Suppressor macrophage treated with lipopolysaccharide for 1 hour (primary cell): ENCODE results near the gene KIF6.

Source experiments
- DNase-seq, 3 donors: peaks; one replicate each; pipeline ENCODE4 v3.0.0-alpha.2; 2020 to 2022

The KIF6 gene

GRCh38 chr6:39303425-39304153, 421.6 kb downstream of the KIF6 start:
- no peak for DNase-seq

- DNase-seq = peak; percentile 87 to 92 (median 92)
Observed at GRCh38 chr6:39302669-39303424, 422.4 kb downstream of the KIF6 start.

- DNase-seq = no peak
Observed at GRCh38 chr6:39302011-39302410, 423.2 kb downstream of the KIF6 start.

- DNase-seq = no peak
Observed at GRCh38 chr6:39301606-39302005, 423.6 kb downstream of the KIF6 start.

- DNase-seq = peak; percentile 51 to 67 (median 51)
Observed at GRCh38 chr6:39300739-39301138, 424.5 kb downstream of the KIF6 start.

- no peak for DNase-seq
Observed at GRCh38 chr6:39298061-39298460, 427.1 kb downstream of the KIF6 start.

- peak in 2 of 3 donors; percentile 17 to 31 for DNase-seq
Observed at GRCh38 chr6:39296745-39297640, 428.2 kb downstream of the KIF6 start.

- DNase-seq = no peak
Observed at GRCh38 chr6:39295611-39296011, 429.6 kb downstream of the KIF6 start.

GRCh38 chr6:39294899-39295298, 430.3 kb downstream of the KIF6 start:
- no peak for DNase-seq

- peak; percentile 40 to 55 (median 51) for DNase-seq
Observed at GRCh38 chr6:39294133-39294532, 431.1 kb downstream of the KIF6 start.

- DNase-seq = no peak
Observed at GRCh38 chr6:39292637-39293036, 432.6 kb downstream of the KIF6 start.

GRCh38 chr6:39289490-39289889, 435.7 kb downstream of the KIF6 start:
- DNase-seq = peak; percentile 65 to 91 (median 85)

GRCh38 chr6:39287601-39288000, 437.6 kb downstream of the KIF6 start:
- no peak for DNase-seq

GRCh38 chr6:39286596-39286995, 438.6 kb downstream of the KIF6 start:
- peak in 2 of 3 donors; percentile 47 to 61 for DNase-seq

- peak; percentile 24 to 48 (median 34) for DNase-seq
Observed at GRCh38 chr6:39282774-39283173, 442.4 kb downstream of the KIF6 start.

GRCh38 chr6:39281312-39281980, 443.8 kb downstream of the KIF6 start:
- peak in 2 of 3 donors; percentile 32 to 33 for DNase-seq

- peak; percentile 79 to 87 (median 87) for DNase-seq
Observed at GRCh38 chr6:39280247-39280731, 444.9 kb downstream of the KIF6 start.
